Loucy (cell line): ENCODE data around the gene IGFBP4.

Source experiments
- H2AFZ ChIP-seq: fragments of 200-600 bp; sonication (generic); 2 replicates; pipeline ENCODE4 v1.6.0; 2016; ENCODE audit warnings: antibody characterized with exemption, mild to moderate bottlenecking, low read length, moderate library complexity
- H3F3A ChIP-seq: fragments of 200-600 bp; 2 replicates; pipeline ENCODE4 v1.6.0; 2016; ENCODE audit warnings: antibody characterized with exemption, low read depth, mild to moderate bottlenecking
- H3K27me3 ChIP-seq: fragments of 200-600 bp; sonication (generic); 2 replicates; pipeline ENCODE4 v1.6.1; 2014; ENCODE audit warnings: low read length, mild to moderate bottlenecking; ENCODE audit not compliant: insufficient read depth, poor library complexity, severe bottlenecking
- H3K36me3 ChIP-seq: fragments of 200-600 bp; sonication (generic); 2 replicates; pipeline ENCODE4 v1.6.1; 2016; ENCODE audit warnings: low read length; ENCODE audit not compliant: insufficient read depth
- H3K4me1 ChIP-seq: fragments of 200-600 bp; sonication (generic); 2 replicates; pipeline ENCODE4 v1.5.1; 2014; ENCODE audit warnings: low read length, mild to moderate bottlenecking; ENCODE audit not compliant: insufficient read depth, poor library complexity, severe bottlenecking
- H3K4me2 ChIP-seq: fragments of 200-600 bp; sonication (generic); 2 replicates; pipeline ENCODE4 v1.6.0; 2014; ENCODE audit warnings: antibody characterized with exemption, low read length, low read depth, mild to moderate bottlenecking; ENCODE audit not compliant: poor library complexity, severe bottlenecking
- H3K4me3 ChIP-seq: fragments of 200-600 bp; sonication (generic); 2 replicates; pipeline ENCODE4 v1.5.1; 2014; ENCODE audit warnings: low read length, mild to moderate bottlenecking, mixed read lengths; ENCODE audit not compliant: poor library complexity, severe bottlenecking
- H3K79me2 ChIP-seq: fragments of 200-600 bp; sonication (generic); 2 replicates; pipeline ENCODE4 v1.6.1; 2014; ENCODE audit warnings: low read length; ENCODE audit not compliant: insufficient read depth
- H3K9ac ChIP-seq: fragments of 200-600 bp; sonication (generic); 2 replicates; pipeline ENCODE4 v1.6.0; 2014; ENCODE audit warnings: mild to moderate bottlenecking, low read depth, low read length, moderate library complexity; ENCODE audit not compliant: poor library complexity, severe bottlenecking
- H3K9me2 ChIP-seq: fragments of 200-600 bp; sonication (generic); replicated peaks from 2 replicates; pipeline ENCODE4 v1.6.1; 2016; ENCODE audit warnings: low read depth, low read length, mixed read lengths
- H3K9me3 ChIP-seq: fragments of 200-600 bp; sonication (generic); 2 replicates; pipeline ENCODE4 v1.6.1; 2014; ENCODE audit warnings: mild to moderate bottlenecking, antibody characterized with exemption, low read length, low read depth; ENCODE audit not compliant: insufficient read depth
- H4K20me1 ChIP-seq: fragments of 200-600 bp; sonication (generic); 2 replicates; pipeline ENCODE4 v1.6.0; 2014; ENCODE audit warnings: antibody characterized with exemption, low read length, mild to moderate bottlenecking; ENCODE audit not compliant: insufficient read depth, poor library complexity, severe bottlenecking
- CTCF ChIP-seq: fragments of 200-600 bp; sonication (generic); conservative IDR thresholded peaks from 2 replicates; pipeline ENCODE4 v1.5.1; 2014; ENCODE audit warnings: mild to moderate bottlenecking, antibody characterized with exemption, low read length
- EZH2phosphoT487 ChIP-seq: fragments of 200-600 bp; IDR thresholded peaks from 2 replicates; pipeline ENCODE4 v1.6.1; 2018; ENCODE audit warnings: antibody characterized with exemption, mild to moderate bottlenecking, moderate library complexity, borderline replicate concordance

IGFBP4 gene

DNA sequence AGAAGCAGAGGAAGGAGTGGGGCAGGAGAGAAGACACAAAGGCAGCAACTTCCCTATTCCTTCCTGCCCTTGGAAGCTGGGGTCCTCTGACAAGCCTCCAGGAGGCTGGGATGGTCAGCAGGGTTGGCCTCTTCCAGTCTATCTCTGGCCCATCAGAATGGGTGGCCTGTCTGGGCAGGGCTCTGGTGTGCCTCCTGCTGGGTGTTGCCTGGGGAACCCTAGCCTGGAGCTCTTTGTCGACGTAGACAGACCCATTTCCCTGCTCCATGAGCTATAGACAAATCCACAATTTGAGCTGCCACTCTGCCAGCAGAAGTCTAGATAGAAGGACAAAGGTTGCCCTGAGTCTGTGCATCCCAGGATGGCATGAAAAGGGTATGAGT lies 11.4 kb downstream of the IGFBP4 start:
- TF ChIP-seq CTCF (no peak), EZH2phosphoT487 (no peak)
- Histone ChIP-seq H3K4me2 (no peak overlapping the region), H3K4me1 (peaks cover 7% of the 10 kb centered on the region), H3K79me2 (no peaks in the 10 kb centered on the region), H4K20me1 (no peaks in the 10 kb centered on the region), H3K9me2 (no peaks in the 10 kb centered on the region), H3K9me3 (no peaks in the 10 kb centered on the region), H3K36me3 (no peaks in the 10 kb centered on the region), H3K9ac (no peak overlapping the region), H3K27me3 (no peaks in the 10 kb centered on the region), H3K4me3 (no peak overlapping the region), H3F3A (no peaks in the 10 kb centered on the region), H2AFZ (no peak overlapping the region)

DNA sequence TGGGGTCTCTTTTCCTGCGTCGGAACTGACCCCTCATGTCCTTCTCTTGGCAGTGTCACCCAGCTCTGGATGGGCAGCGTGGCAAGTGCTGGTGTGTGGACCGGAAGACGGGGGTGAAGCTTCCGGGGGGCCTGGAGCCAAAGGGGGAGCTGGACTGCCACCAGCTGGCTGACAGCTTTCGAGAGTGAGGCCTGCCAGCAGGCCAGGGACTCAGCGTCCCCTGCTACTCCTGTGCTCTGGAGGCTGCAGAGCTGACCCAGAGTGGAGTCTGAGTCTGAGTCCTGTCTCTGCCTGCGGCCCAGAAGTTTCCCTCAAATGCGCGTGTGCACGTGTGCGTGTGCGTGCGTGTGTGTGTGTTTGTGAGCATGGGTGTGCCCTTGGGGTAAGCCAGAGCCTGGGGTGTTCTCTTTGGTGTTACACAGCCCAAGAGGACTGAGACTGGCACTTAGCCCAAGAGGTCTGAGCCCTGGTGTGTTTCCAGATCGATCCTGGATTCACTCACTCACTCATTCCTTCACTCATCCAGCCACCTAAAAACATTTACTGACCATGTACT lies 13.2 kb downstream of the IGFBP4 start:
- no peaks in the 10 kb centered on the region for H3K27me3 ChIP-seq
- no peak overlapping the region for H3K9ac ChIP-seq
- H4K20me1 ChIP-seq, result no peaks in the 10 kb centered on the region
- H3K4me1 ChIP-seq, result no peaks in the 10 kb centered on the region
- H3K4me3 ChIP-seq, result no peak overlapping the region
- no peak for TF ChIP-seq CTCF
- H3K9me2 ChIP-seq, result no peaks in the 10 kb centered on the region
- H3F3A ChIP-seq, result no peaks in the 10 kb centered on the region
- no peaks in the 10 kb centered on the region for H3K9me3 ChIP-seq
- H3K4me2 ChIP-seq, result no peak overlapping the region
- no peak overlapping the region for H2AFZ ChIP-seq
- H3K79me2 ChIP-seq, result no peaks in the 10 kb centered on the region
- H3K36me3 ChIP-seq, result no peaks in the 10 kb centered on the region

- Histone ChIP-seq H3K4me1 (no peaks in the 10 kb centered on the region), H4K20me1 (no peaks in the 10 kb centered on the region), H3K4me2 (no peak overlapping the region), H3K9ac (no peak overlapping the region), H3K9me3 (no peaks in the 10 kb centered on the region), H3K79me2 (no peaks in the 10 kb centered on the region), H2AFZ (no peak overlapping the region), H3F3A (no peaks in the 10 kb centered on the region), H3K4me3 (no peak overlapping the region), H3K27me3 (no peaks in the 10 kb centered on the region), H3K9me2 (no peaks in the 10 kb centered on the region), H3K36me3 (no peaks in the 10 kb centered on the region)
- no peak for TF ChIP-seq CTCF
- no peak for TF ChIP-seq EZH2phosphoT487
These were observed 14.1 kb downstream of the IGFBP4 start for GRCh38 chr17:40457369-40457768.
